ENCODE measurements around the gene PI4KB. TPM values are rescaled to one million over a fixed set of nuclear protein-coding genes. Genes with fewer than 3 reads are reported as not detected.

PI4KB gene
- total and polyA plus RNA-seq, 2 of the 13 experiments (the other 11 are each of a cell fraction or from before 2014, with no cell fraction given) = 19.5 to 29.3 TPM

DNA sequence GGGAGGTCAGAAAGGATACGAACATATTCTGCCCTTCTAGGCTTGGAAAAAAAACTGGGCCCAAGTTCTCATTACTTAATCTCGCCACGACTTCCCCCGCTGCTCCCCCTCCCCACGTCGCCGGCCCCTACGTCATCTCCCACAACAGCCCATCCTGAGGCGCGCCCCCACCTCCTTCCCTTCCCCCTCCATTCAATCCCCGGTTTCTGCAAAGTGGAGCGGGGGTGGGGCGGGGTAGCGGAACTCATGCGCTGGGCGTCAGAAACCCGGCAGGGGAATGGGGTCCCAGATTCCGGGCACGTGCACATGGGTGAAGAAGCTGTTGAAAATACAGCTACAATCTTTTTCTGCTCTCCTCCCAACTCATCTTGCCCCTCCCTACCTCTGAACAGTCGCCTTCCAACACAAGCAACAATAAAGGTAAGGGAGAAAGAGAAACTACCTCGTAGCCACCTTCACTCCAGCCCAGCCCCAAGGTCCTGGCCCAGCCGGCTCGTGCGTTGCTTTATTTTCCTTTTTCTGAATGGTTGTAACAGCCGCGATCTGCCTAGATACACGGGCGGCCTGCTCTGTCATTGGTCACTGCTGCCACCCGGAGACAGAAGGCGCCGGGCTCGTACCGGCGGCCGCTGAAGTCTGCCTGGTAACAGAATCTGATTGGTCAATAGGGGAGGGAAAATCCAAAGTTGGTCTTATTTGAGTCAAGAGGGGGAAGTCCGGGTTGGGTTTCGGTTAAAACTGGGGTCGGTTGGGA lies 19.7 kb upstream of the PI4KB start, which contains the start of gene RFX5 (continued):
- no peak for TF ChIP-seq ZBTB40 (IDR thresholded peaks at IDR 0.05)
- TF ChIP-seq ZBTB40 (CRISPR knock-in tag; IDR thresholded peaks at IDR 0.05) = 0 out of 2 replicates have a peak, but pooled peaks have one; percentile 24
- TF ChIP-seq ZMYM4 (CRISPR knock-in tag; IDR thresholded peaks at IDR 0.05) = peak; percentile 28; the same call in 1 of the 2 replicates
- TF ChIP-seq ATF7 (IDR thresholded peaks at IDR 0.05) = peak; percentile 42; the same call in 1 of the 2 replicates
- TF ChIP-seq ATF7 (CRISPR knock-in tag; IDR thresholded peaks at IDR 0.05) = peak; percentile 61
- TF ChIP-seq, protein P1, sequence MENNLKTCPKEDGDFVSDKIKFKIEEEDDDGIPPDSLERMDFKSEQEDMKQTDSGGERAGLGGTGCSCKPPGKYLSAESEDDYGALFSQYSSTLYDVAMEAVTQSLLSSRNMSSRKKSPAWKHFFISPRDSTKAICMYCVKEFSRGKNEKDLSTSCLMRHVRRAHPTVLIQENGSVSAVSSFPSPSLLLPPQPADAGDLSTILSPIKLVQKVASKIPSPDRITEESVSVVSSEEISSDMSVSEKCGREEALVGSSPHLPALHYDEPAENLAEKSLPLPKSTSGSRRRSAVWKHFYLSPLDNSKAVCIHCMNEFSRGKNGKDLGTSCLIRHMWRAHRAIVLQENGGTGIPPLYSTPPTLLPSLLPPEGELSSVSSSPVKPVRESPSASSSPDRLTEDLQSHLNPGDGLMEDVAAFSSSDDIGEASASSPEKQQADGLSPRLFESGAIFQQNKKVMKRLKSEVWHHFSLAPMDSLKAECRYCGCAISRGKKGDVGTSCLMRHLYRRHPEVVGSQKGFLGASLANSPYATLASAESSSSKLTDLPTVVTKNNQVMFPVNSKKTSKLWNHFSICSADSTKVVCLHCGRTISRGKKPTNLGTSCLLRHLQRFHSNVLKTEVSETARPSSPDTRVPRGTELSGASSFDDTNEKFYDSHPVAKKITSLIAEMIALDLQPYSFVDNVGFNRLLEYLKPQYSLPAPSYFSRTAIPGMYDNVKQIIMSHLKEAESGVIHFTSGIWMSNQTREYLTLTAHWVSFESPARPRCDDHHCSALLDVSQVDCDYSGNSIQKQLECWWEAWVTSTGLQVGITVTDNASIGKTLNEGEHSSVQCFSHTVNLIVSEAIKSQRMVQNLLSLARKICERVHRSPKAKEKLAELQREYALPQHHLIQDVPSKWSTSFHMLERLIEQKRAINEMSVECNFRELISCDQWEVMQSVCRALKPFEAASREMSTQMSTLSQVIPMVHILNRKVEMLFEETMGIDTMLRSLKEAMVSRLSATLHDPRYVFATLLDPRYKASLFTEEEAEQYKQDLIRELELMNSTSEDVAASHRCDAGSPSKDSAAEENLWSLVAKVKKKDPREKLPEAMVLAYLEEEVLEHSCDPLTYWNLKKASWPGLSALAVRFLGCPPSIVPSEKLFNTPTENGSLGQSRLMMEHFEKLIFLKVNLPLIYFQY (CRISPR knock-in tag; IDR thresholded peaks at IDR 0.05; ENCODE audit: borderline replicate concordance) = no peak
- TF ChIP-seq, protein P2, sequence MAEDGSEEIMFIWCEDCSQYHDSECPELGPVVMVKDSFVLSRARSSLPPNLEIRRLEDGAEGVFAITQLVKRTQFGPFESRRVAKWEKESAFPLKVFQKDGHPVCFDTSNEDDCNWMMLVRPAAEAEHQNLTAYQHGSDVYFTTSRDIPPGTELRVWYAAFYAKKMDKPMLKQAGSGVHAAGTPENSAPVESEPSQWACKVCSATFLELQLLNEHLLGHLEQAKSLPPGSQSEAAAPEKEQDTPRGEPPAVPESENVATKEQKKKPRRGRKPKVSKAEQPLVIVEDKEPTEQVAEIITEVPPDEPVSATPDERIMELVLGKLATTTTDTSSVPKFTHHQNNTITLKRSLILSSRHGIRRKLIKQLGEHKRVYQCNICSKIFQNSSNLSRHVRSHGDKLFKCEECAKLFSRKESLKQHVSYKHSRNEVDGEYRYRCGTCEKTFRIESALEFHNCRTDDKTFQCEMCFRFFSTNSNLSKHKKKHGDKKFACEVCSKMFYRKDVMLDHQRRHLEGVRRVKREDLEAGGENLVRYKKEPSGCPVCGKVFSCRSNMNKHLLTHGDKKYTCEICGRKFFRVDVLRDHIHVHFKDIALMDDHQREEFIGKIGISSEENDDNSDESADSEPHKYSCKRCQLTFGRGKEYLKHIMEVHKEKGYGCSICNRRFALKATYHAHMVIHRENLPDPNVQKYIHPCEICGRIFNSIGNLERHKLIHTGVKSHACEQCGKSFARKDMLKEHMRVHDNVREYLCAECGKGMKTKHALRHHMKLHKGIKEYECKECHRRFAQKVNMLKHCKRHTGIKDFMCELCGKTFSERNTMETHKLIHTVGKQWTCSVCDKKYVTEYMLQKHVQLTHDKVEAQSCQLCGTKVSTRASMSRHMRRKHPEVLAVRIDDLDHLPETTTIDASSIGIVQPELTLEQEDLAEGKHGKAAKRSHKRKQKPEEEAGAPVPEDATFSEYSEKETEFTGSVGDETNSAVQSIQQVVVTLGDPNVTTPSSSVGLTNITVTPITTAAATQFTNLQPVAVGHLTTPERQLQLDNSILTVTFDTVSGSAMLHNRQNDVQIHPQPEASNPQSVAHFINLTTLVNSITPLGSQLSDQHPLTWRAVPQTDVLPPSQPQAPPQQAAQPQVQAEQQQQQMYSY (CRISPR knock-in tag; IDR thresholded peaks at IDR 0.05) = no peak
- TF ChIP-seq ATF4 (CRISPR knock-in tag; IDR thresholded peaks at IDR 0.05) = peak in 1 of 2 experiments; percentile 43; a peak in 1 of 4 replicates
- no peak for TF ChIP-seq ZNF746 (CRISPR knock-in tag; IDR thresholded peaks at IDR 0.05)

Data from HepG2 (cell line).